ENCODE data around the gene SNX21.

Gene SNX21

DNA sequence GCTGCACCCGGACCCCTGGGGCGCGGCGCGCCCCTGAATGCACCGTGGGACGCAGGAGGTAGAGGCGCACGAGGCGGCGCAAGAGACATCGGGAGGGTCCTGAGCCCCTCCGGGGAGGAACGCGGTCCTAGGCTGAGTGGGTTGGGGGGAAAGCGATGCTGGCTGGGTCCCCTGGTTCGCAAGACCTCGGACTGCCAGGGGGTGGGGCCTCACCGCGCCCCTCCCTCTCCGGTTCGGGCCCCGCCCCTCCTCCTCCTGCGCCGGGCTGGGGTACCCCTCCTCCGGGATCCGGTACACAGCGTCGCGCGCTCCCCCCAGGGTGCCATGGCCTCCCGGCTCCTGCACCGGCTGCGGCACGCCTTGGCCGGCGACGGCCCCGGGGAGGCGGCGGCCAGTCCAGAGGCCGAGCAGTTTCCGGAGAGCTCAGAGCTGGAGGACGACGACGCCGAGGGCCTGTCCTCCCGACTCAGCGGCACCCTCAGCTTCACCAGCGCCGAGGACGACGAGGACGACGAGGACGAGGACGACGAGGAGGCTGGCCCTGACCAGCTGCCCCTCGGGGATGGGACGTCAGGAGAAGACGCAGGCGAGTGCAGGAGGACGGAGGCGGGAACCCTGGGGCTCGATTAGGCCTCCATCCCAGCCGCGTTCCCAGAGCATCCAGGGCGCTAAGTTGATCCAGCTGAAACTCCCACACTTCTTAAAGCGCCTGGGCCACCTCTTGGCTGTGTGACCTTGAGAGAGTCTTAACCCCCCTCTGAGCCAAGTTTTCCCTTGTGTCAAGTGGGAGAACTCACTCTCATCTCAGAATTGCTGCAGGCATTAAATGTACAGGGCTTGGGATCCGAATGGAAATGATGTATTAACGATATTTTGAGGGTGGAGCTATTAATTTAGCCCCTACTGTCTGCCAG is 541 bp downstream of the SNX21 start:
- TF ChIP-seq, protein P1, sequence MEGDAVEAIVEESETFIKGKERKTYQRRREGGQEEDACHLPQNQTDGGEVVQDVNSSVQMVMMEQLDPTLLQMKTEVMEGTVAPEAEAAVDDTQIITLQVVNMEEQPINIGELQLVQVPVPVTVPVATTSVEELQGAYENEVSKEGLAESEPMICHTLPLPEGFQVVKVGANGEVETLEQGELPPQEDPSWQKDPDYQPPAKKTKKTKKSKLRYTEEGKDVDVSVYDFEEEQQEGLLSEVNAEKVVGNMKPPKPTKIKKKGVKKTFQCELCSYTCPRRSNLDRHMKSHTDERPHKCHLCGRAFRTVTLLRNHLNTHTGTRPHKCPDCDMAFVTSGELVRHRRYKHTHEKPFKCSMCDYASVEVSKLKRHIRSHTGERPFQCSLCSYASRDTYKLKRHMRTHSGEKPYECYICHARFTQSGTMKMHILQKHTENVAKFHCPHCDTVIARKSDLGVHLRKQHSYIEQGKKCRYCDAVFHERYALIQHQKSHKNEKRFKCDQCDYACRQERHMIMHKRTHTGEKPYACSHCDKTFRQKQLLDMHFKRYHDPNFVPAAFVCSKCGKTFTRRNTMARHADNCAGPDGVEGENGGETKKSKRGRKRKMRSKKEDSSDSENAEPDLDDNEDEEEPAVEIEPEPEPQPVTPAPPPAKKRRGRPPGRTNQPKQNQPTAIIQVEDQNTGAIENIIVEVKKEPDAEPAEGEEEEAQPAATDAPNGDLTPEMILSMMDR (IDR thresholded peaks at IDR 0.05; ENCODE audit: insufficient read depth, missing control alignments): no peak
- DNase-seq (ENCODE audit: insufficient read length, low spot score): peak; percentile 84
- no peak for FAIRE-seq

DNA sequence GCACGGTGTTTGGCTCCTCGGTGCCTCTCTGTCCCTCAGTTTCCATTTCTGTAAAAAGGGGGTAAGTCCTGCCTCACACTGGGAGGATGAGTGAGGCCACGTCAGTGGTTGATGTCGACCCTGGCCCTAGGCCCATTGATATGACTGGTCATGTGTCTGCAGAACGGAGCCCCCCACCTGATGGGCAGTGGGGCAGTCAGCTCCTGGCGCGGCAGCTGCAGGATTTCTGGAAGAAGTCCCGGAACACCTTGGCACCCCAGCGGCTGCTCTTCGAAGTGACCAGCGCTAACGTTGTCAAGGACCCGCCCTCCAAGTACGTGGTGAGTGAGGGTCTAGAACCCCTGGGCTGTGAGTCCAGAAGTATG is 1.2 kb downstream of the SNX21 start:
- no peak for DNase-seq (ENCODE audit: insufficient read length, low spot score)
- no peak for FAIRE-seq
- TF ChIP-seq, protein P1 (IDR thresholded peaks at IDR 0.05; ENCODE audit: insufficient read depth, missing control alignments): no peak

DNA sequence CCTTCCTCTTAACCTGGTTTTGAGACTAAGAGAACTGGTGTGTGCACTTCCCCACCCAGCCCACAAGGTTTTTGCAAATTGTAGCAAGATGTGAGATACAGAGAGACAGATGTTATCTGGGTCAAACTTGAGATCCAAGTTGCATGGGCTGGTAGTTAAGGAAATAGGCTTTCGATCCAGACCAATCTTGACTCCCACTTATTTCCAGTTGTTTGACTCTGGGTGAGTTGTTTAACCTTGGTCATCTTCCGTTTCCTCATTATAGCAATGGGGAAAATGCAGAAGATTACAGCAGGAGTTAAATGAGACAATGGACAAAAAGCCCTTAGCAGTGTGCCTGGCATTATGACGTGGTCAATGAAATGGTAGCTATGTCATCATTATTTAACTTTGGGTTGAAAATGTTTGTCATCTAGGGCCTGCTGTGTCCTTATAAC is 1.7 kb downstream of the SNX21 start:
- FAIRE-seq (no peak), DNase-seq (ENCODE audit: insufficient read length, low spot score) (no peak)
- TF ChIP-seq, protein P1 (IDR thresholded peaks at IDR 0.05; ENCODE audit: insufficient read depth, missing control alignments): no peak

DNA sequence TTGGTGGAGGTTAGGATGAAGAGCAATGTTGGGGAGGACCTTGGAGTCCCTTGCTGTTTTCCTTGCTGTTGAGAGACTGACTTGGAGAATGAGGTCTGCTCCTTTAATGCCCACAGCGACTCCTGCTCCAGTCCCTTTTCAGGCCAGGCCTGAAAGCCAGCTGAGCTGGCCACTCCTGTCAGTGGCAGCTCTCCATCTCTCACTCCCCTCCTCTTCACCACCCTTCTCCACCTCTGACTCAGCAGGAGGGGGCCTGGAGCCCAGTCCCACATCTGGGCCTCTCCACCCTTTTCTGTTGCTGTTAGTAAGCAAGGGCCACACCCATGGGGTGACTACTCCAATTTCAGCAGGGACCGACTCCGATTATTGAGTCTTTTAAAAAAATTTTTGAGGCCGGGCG is 2.2 kb downstream of the SNX21 start:
- DNase-seq (ENCODE audit: insufficient read length, low spot score): no peak
- TF ChIP-seq, protein P1 (IDR thresholded peaks at IDR 0.05; ENCODE audit: insufficient read depth, missing control alignments): no peak
- FAIRE-seq: no peak

DNA sequence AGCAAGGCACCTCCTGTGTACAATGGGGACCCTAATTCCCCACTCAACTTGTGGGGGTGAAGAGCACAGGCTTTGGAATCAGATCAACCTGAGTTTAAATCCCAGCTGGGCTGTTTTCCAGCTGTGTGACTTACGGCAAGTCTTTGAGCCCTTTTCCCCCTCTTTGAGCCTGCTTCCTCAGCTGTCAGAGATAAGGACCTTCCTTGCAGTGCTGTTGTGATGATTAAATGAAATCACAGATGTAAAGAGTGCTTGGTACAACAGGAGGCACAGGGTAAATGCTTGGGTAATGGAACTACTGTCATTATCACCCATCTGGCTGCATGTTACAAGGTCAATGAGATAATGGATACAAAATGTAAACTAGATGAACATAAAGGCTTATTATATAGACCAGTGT is 3.2 kb downstream of the SNX21 start:
- DNase-seq (ENCODE audit: insufficient read length, low spot score) (no peak), FAIRE-seq (no peak)

DNA sequence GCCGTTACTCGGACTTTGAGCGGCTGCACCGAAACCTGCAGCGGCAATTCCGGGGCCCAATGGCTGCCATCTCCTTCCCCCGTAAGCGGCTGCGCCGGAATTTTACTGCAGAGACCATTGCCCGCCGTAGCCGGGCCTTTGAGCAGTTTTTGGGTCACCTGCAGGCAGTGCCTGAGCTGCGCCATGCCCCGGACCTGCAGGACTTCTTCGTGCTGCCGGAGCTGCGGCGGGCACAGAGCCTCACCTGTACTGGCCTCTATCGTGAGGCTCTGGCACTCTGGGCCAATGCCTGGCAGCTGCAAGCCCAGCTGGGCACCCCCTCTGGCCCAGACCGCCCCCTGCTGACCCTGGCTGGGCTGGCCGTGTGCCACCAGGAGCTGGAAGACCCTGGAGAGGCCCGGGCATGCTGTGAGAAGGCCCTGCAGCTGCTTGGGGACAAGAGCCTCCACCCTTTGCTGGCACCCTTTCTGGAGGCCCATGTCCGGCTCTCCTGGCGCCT is 7.2 kb downstream of the SNX21 start:
- TF ChIP-seq, protein P1 (IDR thresholded peaks at IDR 0.05; ENCODE audit: insufficient read depth, missing control alignments): no peak
- DNase-seq (ENCODE audit: insufficient read length, low spot score) (no peak), FAIRE-seq (no peak)

More for the DNA sequence above, 3.2 kb downstream of the SNX21 start:
- TF ChIP-seq, protein P1 (IDR thresholded peaks at IDR 0.05; ENCODE audit: insufficient read depth, missing control alignments): no peak

Data from D721Med (cell line).